ENCODE data around the gene KCMF1. TPM values are rescaled to one million over a fixed set of nuclear protein-coding genes. Genes with fewer than 3 reads are reported as not detected.

Gene KCMF1
- total and polyA plus RNA-seq, 2 experiments from 2014 or later, result 30.7 to 47.8 TPM

DNA sequence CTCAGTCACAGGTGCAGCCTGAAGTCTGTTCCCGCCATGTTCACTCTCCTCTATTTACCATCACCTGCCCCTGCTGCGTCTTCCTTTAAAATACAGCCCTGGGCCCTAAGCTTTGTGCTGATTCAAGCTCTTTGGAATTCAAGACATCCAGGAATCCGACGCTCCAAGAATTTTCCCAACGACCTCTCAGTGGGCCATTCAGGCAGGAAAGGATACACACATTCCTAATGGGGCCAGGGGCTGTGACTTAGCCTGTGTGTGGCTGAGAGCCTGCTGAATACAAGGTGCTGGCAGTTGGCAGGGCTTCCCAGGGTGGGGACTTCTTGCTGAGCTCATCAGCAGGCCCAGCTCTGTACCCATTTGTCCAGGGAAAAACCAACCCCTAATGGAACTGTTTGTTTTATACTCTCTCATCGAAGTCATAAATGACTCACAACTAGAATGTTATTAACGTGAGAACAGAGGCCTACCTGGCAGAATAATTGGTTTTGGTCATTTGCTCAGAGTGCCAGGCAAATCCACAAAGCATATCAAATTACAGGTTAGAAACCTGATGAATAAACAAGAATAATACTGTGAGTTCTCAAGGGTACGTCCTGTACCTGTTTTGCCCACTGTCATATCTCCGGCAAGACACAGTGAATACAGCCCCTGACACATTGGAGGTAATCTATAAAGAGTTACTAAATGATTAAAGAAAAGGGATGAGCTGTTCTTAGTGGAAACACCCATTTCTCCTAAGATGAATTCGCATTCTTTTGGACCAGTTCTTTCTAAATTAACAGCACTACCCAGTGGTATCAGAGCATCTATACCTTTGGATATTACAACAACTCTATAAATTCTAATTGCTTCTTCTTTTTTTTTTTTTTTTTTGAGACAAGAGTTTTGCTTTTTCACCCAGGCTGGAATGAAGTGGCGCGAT lies 12.6 kb upstream of the KCMF1 start:
- H3K4me1 ChIP-seq (ENCODE audit: low read depth), result peaks cover 9% of the 10 kb centered on the region
- H3K27me3 ChIP-seq, result no peaks in the 10 kb centered on the region
- TF ChIP-seq, protein P1, sequence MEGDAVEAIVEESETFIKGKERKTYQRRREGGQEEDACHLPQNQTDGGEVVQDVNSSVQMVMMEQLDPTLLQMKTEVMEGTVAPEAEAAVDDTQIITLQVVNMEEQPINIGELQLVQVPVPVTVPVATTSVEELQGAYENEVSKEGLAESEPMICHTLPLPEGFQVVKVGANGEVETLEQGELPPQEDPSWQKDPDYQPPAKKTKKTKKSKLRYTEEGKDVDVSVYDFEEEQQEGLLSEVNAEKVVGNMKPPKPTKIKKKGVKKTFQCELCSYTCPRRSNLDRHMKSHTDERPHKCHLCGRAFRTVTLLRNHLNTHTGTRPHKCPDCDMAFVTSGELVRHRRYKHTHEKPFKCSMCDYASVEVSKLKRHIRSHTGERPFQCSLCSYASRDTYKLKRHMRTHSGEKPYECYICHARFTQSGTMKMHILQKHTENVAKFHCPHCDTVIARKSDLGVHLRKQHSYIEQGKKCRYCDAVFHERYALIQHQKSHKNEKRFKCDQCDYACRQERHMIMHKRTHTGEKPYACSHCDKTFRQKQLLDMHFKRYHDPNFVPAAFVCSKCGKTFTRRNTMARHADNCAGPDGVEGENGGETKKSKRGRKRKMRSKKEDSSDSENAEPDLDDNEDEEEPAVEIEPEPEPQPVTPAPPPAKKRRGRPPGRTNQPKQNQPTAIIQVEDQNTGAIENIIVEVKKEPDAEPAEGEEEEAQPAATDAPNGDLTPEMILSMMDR (IDR thresholded peaks at IDR 0.05; ENCODE audit: low read depth, low read length), result no peak
- peaks cover 3% of the 10 kb centered on the region for H3K36me3 ChIP-seq
- no peak overlapping the region for H3K4me3 ChIP-seq
- no peaks in the 10 kb centered on the region for H3K9me3 ChIP-seq (ENCODE audit: low read depth)
- peak overlapping the region; percentile 97 for H3K27ac ChIP-seq
- peak; percentile 76 to 91 for DNase-seq (ENCODE audit: low read depth in 1 of 2, low spot score in 1 of 2)

DNA sequence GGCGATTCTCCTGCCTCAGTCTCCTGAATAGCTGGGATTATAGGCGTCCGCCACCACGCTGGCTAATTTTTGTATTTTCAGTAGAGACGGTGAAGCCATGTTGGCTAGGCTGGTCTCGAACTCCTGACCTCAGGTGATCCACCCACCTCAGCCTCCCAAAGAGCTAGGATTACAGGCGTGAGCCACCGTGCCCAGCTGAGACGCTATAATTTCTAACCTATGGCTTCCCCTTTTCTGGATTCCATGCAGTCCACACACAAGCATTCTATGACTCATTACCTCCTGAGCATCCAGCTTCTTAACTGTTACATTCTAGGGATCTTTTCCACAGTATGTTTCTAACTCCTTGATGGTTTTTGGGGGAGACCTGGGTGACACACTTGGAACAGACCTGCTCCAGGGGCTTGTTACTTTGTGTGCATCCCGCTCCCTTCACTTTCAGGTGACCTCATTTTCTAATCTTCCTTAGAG lies 11.8 kb upstream of the KCMF1 start:
- peak in 1 of 2 donors; percentile 68 for DNase-seq (ENCODE audit: low read depth in 1 of 2, low spot score in 1 of 2)
- Histone ChIP-seq H3K36me3 (peaks cover 3% of the 10 kb centered on the region), H3K4me1 (ENCODE audit: low read depth) (peaks cover 9% of the 10 kb centered on the region), H3K9me3 (ENCODE audit: low read depth) (no peaks in the 10 kb centered on the region), H3K27me3 (no peaks in the 10 kb centered on the region), H3K4me3 (no peak overlapping the region), H3K27ac (peak overlapping the region; percentile 97)
- TF ChIP-seq, protein P1 (IDR thresholded peaks at IDR 0.05; ENCODE audit: low read depth, low read length), result no peak

DNA sequence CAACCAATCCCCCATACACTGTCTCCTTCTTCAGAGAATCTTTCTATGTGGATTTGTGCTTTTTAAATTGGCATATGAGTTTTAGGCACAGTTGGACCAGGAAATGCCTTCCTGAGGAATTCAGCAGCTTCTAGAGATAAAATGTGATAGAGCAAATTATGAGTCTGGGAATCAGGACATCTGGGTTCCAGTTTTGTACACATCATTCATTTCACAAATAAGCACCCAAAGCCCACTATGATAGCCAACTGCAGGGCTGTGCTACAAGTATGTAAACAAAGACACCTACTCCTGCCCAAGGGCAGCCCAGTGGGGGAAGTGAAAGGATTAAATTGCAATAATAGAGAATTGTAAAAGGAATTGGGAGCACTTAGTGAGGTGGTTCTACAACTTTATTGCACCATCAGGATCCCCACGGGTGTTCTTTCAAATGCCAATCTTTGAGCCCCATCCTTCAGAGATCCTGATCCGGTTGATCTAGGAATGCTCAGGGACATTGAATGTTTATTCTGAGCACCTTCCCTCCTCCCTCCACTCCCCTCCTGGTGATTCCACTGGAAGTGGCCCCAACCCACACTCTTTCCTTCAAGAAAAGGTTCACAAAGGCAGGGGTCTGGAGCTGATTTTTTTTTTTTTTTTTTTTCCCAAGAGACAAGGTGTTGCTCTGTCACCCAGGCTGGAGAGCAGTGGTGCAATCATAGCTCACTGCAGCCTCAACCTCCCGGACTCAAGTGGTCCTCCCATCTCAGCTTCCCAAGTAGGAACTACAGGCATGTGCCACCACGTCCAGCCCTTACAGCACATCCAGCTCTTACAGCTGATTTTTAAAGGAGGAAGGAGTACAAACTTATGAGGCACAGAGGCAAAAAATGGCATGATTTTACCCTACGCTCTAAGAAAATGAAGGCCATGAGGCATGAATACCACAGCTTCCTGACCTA lies 11.1 kb upstream of the KCMF1 start:
- DNase-seq (ENCODE audit: low read depth in 1 of 2, low spot score in 1 of 2), result peak in 1 of 2 donors; percentile 17
- Histone ChIP-seq H3K9me3 (ENCODE audit: low read depth) (no peaks in the 10 kb centered on the region), H3K27me3 (no peaks in the 10 kb centered on the region), H3K4me3 (no peak overlapping the region), H3K4me1 (ENCODE audit: low read depth) (peaks cover 9% of the 10 kb centered on the region), H3K27ac (peak overlapping the region; percentile 97), H3K36me3 (peaks cover 3% of the 10 kb centered on the region)
- TF ChIP-seq, protein P1 (IDR thresholded peaks at IDR 0.05; ENCODE audit: low read depth, low read length), result no peak

DNA sequence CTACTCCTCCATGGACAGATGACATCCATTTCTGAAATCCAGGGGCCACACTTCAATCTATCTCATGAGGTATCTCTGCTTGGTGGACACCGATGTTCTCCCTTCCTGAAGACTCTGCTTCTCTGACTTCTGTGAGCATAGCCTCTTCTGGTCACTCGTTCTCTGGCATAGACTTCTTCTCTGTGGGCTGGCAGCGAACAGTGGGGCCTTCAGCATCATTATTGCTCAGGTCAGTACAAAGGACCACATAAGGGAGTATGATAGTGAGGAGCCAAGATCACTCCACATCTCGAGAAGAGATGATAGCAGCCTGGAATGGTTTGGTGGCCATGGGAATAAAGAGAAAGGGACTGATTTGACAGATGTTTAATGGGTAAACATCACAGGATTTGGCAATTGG lies 8.0 kb upstream of the KCMF1 start:
- no peak overlapping the region for H3K4me3 ChIP-seq
- TF ChIP-seq, protein P1 (IDR thresholded peaks at IDR 0.05; ENCODE audit: low read depth, low read length), result no peak
- H3K4me1 ChIP-seq (ENCODE audit: low read depth), result peaks cover 5% of the 10 kb centered on the region
- no peak overlapping the region for H3K27ac ChIP-seq
- H3K36me3 ChIP-seq, result peaks cover 3% of the 10 kb centered on the region
- H3K27me3 ChIP-seq, result no peaks in the 10 kb centered on the region
- DNase-seq (ENCODE audit: low read depth in 1 of 2, low spot score in 1 of 2), result no peak
- no peaks in the 10 kb centered on the region for H3K9me3 ChIP-seq (ENCODE audit: low read depth)

DNA sequence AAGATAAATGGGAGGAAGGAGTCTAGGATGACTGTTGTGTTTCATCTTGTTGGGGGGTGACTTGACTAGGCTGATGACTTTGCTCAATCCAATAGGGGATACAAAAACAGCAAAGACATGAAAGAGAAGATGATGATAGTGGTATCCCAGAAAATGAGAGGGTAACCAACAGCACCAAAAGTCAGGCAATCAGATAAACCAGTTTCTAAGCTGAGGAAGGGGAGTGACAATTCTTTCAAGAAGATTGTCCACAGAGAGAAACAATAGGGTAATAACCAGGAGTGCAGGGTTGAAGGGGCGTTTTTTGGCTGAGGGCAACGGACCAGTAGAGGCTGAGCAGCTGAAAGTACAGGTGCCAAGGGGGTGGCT lies 7.7 kb upstream of the KCMF1 start:
- TF ChIP-seq, protein P1 (IDR thresholded peaks at IDR 0.05; ENCODE audit: low read depth, low read length), result no peak
- no peaks in the 10 kb centered on the region for H3K27me3 ChIP-seq

More for the DNA sequence above, 7.7 kb upstream of the KCMF1 start:
- peaks cover 3% of the 10 kb centered on the region for H3K36me3 ChIP-seq
- H3K4me3 ChIP-seq, result no peak overlapping the region
- H3K9me3 ChIP-seq (ENCODE audit: low read depth), result no peaks in the 10 kb centered on the region
- DNase-seq (ENCODE audit: low read depth in 1 of 2, low spot score in 1 of 2), result no peak
- peaks cover 4% of the 10 kb centered on the region for H3K4me1 ChIP-seq (ENCODE audit: low read depth)
- H3K27ac ChIP-seq, result no peak overlapping the region
